GM21576 (cell line): ENCODE data around the gene SLAMF8.
A peak's percentile ranks its signal among the peaks of the same experiment; 100 is the strongest.

Experiments used
- ATAC-seq: cut with Tn5 transposase; IDR thresholded peaks from one replicate; pipeline ENCODE4 v1.9.1; 2021; ENCODE audit warnings: mild to moderate bottlenecking, moderate library complexity; ENCODE audit not compliant: unreplicated experiment

The SLAMF8 gene

GRCh38 chr1:159817276-159818041, 9.2 kb upstream of the SLAMF8 start:
- no peak for ATAC-seq

GRCh38 chr1:159821171-159821867, 5.4 kb upstream of the SLAMF8 start:
- no peak for ATAC-seq

GRCh38 chr1:159823406-159823805, 3.3 kb upstream of the SLAMF8 start:
- no peak for ATAC-seq

- ATAC-seq, result no peak
Observed at GRCh38 chr1:159825564-159825963, 1.1 kb upstream of the SLAMF8 start.

GRCh38 chr1:159827102-159827490, 423 bp downstream of the SLAMF8 start:
- ATAC-seq, result no peak

GRCh38 chr1:159827549-159827948, 876 bp downstream of the SLAMF8 start:
- no peak for ATAC-seq

GRCh38 chr1:159828176-159828575, 1.5 kb downstream of the SLAMF8 start:
- no peak for ATAC-seq

GRCh38 chr1:159828581-159829272, 2.1 kb downstream of the SLAMF8 start:
- no peak for ATAC-seq

GRCh38 chr1:159829273-159829634, 2.6 kb downstream of the SLAMF8 start:
- peak; percentile 86 for ATAC-seq

GRCh38 chr1:159829822-159830465, 3.3 kb downstream of the SLAMF8 start:
- ATAC-seq, result no peak

GRCh38 chr1:159830722-159831121, 4.0 kb downstream of the SLAMF8 start:
- no peak for ATAC-seq

GRCh38 chr1:159831412-159832141, 4.9 kb downstream of the SLAMF8 start:
- no peak for ATAC-seq

- ATAC-seq, result no peak
Observed at GRCh38 chr1:159832309-159832708, 5.6 kb downstream of the SLAMF8 start.

- ATAC-seq, result no peak
Observed at GRCh38 chr1:159835356-159835755, 8.7 kb downstream of the SLAMF8 start.

GRCh38 chr1:159835862-159836525, 9.3 kb downstream of the SLAMF8 start:
- ATAC-seq, result no peak

GRCh38 chr1:159838715-159839114, 12.0 kb downstream of the SLAMF8 start:
- peak; percentile 56 for ATAC-seq

GRCh38 chr1:159839116-159839849, 12.6 kb downstream of the SLAMF8 start:
- ATAC-seq, result peak; percentile 75

- ATAC-seq, result no peak
Observed at GRCh38 chr1:159841749-159842148, 15.1 kb downstream of the SLAMF8 start.

GRCh38 chr1:159843459-159843858, 16.8 kb downstream of the SLAMF8 start:
- ATAC-seq, result no peak
